GF-D8 (cell line): ENCODE data around the gene MAML3.
A peak's percentile ranks its signal among the peaks of the same experiment; 100 is the strongest.

ENCODE experiments used
- DNase-seq: peaks from one replicate; lab custom pipeline; 2025; lab: John Stamatoyannopoulos, UW

Gene MAML3

GRCh38 chr4:140126261-140126660 lies 27.7 kb downstream of the MAML3 start:
- DNase-seq = no peak

DNA sequence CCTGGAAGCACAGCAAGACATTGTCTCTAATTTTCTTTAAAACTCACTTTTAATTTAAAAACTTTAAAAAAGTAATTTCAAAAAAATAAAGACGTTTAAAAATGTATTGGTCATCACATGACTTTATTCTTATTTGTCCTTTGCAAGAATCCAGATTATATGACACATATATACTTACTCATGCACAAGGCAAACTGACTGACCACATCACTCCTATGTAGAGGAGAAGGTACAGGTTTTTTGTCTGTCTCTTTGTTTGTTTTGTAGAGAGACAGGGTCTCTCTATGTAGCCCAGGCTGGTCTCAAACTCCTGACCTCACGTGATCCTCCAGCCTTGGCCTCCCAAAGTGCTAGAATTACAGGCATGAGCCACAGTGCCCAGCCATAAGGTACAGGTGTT lies 28.6 kb downstream of the MAML3 start:
- DNase-seq = no peak

DNA sequence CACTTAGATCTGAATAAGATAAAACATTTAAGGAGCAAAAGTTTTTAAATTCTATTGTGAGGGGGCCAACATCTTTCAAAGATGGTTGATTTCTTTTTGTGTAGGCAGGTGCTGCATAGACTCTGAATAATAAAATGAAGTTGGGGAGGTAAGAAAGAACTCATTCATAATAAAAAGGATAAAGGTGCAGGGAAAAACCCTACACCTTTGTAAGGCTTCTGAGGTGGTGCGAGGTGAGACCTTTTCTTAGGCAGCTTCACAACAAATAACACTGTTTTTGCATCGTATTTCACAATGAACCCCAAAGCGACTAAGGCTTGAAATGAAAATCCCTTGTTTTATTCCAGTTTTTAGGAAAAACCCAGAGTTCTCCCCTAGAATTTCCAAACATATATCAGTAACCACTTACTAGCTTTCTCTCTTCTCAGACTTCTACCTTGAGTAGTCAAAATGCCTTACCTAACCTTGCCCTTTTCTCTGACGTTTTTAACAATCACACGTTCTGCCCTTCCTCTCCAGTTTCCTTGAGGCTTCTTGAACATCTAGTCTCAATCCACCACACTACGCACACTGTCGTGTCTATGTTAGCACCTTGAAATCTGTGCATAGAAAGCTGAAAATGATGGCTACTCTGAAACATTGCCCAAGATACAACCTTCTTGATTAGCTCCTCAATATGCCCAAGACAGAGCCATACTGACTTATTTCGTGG lies 30.2 kb downstream of the MAML3 start:
- no peak for DNase-seq

- DNase-seq = no peak
Measured at GRCh38 chr4:140122891-140123290, 31.1 kb downstream of the MAML3 start.

- DNase-seq = no peak
Measured at GRCh38 chr4:140121646-140122045, 32.3 kb downstream of the MAML3 start.

DNA sequence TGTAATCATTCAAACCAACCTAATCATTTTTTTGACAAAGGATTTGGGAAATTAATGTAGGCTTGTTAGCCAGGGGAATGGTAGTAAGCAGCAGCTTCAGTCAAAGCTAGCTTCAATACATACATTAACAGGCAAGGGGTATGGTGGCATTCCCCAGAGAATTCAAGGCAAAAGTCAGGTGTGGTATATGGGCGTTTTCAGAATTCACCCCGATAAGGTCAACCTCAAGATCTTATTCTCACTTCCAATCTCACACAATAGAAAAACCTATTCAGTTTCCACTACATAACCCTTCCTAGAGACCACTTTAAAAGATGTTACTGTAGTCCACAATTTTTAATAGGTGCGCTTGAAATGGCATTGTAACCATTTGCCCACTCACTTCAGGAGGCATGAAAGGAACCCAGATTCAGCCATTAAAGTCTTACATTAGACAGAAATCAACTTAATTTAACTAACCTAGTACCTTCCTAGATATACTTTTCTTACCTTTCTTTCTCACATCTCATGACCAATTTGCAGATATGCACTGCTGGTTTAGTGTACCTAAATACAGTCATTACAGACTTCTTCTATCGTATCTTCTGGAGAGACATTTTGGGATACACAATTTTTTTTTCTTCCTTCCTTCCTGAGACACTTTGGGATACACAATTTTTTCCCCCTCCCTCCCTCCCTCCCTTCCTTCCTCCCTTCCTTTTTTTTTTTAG lies 34.9 kb downstream of the MAML3 start:
- no peak for DNase-seq

- no peak for DNase-seq
Measured at GRCh38 chr4:140117947-140118346, 36.0 kb downstream of the MAML3 start.

- DNase-seq = peak; percentile 38
Measured at GRCh38 chr4:140116442-140117104, 37.4 kb downstream of the MAML3 start.

DNA sequence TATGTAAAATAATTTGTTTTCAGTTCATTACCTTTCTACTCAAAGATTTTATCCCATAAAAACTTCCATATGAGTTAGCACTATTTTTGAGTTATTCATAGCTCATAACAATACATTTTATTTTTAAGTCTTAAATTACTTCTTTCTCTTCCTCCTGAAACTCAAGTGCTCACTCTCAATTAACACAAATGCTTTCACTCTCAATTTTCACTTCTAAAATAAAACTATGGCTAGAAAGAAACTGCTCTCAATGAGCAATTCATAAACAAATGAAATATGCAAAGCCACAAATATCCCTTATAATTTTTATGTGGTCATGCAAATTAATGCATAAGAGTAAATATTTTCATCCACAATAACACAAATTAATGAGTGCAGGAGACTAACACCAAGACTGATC lies 38.8 kb downstream of the MAML3 start:
- no peak for DNase-seq

DNA sequence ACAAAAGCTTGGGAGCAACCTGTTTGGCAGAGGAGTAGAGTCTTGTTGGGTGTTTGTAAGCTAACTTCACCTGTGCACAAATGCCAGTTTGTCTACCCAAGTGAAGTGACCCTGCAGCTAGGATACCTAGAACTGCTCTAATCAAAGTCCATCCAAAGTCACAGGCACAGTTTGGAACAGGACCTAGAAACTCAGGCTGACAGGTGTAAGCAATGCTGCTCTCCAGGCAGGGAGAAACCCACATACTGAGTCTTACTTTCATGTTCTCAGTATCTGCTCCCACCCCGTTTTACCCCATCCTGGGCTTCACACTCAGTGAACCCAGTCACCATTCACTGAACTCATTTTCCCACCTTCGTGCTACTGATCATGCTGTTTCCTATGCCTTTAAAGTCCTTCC lies 40.3 kb downstream of the MAML3 start:
- no peak for DNase-seq

DNA sequence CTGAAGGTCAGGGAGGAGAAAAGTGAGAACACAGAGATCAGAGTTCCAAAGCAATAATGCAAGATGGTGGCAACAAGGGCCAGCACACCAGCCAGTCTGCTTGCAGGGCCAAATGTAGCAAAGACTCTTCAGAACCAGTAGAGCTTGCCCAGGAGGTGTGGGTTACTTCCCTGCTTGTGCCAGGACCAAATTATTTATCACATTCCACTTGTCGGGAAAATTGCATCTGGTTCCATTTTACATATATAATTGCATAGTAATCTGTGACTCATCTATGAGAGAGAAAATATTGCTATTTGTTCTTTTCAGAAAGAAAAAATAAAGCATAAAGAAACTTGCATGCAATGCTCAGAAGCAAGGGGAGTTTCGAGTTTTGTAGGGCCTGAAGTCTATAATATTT lies 41.4 kb downstream of the MAML3 start:
- DNase-seq = no peak

GRCh38 chr4:140111256-140111655 lies 42.7 kb downstream of the MAML3 start:
- DNase-seq = no peak

DNA sequence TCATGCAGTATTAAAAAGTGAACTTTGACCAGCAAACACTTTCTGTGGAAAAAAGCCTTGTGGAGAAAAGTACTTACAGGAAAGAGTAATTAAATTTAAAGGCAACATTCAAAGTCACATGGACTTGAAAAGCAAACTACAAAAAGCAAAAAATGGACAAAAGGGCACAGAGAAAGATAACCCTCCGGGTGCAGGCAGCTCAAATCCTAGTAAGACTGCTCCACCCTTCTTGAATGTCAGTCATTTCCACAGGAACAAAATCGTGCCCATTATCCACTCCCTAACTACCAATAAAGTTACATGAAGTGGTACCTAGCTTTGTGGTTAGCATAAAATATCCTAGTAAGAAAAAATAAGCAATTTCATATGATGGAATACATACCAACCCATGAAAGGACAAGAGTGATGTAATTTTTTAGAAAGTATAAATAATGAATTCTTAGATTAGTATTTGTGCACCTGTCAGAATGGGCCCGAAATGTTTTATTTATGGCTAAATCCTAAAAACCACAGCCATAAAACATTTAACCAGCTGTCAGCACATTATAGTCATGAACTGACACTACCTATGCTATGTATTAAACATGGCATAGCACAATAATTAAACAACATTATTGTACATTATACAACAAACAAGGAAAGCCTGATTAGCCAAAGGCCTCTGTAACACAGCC lies 43.3 kb downstream of the MAML3 start:
- DNase-seq = no peak

DNA sequence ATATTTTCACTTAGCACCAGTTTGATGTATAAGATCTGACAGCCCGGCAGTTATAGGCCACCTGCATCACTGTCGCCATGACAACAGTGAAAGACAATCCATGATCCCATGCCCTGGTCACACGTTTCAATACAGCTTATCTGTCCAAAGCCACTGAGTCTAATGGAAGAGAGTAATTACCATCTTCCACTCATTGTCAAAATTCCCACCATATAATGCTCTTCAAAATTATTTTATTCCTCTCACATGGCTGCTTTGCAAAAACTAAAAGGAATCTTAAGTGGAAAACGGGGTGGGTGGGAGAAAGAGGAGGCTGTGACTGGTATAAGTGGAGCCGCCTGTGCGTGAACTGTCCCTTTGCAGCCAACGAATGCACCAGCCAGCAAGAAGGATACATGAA lies 44.2 kb downstream of the MAML3 start:
- no peak for DNase-seq

DNA sequence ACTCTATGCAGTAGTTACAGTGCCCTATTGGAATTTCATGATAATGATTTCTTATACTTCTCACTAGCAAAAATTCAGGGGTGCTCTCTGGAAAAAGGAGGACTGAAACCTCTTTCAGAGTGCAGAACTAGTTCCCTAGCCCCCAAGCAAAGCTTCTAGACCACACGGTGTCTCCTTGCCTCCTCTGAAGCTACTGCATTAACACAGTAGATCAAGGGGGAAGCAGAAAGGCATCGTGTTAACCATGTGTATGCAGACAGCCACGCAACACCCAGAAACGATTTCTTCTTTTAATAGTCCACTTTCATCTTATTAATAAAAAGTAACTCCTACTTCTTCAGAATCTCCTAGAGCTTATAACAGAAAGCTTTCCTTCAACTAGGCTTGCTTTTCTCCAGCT lies 44.7 kb downstream of the MAML3 start:
- no peak for DNase-seq

DNA sequence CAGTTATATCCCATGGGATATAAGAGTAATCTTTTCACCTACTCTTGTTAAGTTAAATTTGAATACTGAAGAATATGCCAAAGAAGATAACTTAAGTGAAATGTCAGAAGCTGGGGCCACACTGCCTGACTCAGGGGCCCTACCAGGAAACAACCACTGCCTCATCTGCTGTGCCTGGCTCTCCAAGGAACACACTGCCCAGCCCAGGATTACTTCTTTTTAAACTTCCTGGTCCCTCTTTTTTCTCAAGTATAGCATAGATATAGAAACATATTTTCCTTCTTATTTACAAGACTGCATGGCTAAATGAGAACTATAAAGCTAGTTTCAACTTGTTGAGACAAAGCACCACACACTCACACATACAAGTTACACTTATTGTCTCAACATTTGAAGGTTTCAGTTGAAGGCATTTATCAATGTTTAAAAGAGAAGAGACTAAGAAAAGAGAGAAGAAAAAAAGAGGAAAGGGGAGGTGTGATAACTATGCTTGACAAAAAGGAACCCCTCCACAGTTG lies 45.2 kb downstream of the MAML3 start:
- no peak for DNase-seq

- no peak for DNase-seq
Measured at GRCh38 chr4:140108243-140108642, 45.7 kb downstream of the MAML3 start.

DNA sequence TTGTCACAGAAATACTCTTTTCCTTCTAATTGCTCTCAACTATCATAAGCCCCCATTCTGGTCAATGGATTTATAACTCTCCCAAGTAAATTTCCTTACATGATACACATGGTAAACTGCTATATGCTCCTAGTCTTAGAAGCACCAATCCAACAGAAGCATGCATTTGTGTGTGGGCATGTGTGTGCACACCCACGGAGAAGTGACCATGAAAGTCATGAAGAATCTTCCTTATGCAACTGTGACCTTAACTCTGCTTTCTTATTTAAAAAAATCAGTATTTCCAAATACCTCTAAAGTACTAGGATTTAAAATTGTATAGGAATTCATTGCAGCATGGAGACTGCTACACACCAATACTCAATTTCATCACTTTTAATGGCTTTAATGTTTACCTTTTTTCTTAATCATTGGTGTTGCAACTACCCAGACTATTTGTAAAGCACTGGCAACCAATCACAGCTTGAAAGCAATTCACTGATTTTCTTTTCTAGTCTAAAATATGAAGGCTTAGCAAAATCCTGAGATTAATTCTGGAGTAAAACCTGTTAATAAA lies 47.6 kb downstream of the MAML3 start:
- DNase-seq = no peak

GRCh38 chr4:140105436-140105835 lies 48.5 kb downstream of the MAML3 start:
- no peak for DNase-seq

GRCh38 chr4:140103676-140104075 lies 50.3 kb downstream of the MAML3 start:
- peak; percentile 31 for DNase-seq

DNA sequence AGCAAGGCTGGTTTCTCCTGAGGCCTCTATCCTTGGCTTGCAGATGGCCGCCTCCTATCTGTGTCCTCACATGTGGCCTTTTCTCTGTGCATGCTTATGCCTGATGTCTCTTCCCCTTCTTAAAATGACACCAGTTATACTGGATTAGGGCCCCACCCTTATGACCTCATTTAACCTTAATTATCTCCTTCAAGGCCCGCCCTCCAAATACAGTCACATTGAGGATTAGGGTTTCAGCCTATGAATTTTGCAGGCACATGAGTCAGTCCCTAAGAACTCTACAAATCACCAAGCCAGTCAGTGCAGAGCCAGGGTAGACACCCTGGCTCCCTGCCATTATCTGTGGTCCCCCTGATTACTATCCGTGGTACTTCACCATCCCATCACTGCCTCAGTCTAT lies 51.6 kb downstream of the MAML3 start:
- no peak for DNase-seq

DNA sequence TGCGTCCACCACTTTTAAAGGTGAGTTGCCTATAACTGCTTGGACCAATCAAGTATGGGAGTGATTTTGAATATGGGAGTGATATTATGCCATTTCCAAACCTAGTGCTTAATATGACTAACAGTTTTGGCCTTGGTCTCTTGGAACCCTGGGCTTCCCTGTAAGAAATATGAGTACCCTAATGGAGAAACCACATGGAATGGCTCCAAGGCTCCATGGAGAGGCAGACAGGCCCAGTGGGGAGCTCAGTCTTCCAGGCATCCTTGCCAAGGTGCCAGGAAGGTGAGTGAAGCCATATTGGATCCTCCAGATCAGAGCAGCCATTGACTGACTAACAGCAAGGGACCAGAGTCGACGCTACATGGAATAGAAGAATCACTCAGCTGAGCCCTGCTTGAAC lies 53.2 kb downstream of the MAML3 start:
- no peak for DNase-seq
